Measurements from ENCODE around the gene HCRTR1.

HCRTR1 gene

DNA sequence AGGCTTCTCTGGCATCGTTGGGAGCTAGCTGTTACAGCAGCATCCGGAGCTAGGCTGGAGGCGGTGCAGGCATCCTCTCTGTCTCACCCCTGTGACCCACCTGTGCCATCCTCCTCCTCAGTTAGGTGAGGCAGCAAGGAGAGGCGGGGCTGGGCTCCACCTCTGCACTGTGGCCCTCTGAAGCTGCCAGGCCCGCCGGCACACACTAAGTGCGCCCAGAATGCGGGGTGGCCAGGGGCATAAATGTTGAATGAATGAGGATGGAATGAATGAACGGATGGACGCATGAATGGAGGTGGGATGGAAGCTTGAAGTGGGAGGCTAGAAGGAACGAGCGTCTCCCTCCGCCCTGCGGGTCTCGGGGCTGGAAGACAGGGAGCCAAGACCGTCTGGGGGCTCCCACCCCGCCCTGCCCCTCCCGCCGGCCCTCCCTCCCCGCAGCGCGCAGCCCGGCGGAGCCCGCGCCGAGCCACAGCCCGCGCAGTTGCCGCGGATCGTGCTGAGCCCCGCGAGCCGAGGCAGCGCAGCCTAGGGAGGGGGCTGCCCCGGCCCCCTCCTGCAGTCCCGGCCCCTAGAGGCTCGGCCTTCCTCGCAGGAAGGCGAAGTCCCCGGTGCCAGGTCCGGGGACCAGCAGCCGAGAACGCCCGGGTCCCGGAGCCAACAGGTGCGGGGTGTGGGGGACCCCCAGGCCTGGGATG is at the start of gene HCRTR1:
TSS of gene HCRTR1 (plus strand) at position 472 of the 698 bp plus-strand sequence. CDS start 1,504 bp downstream, outside the sequence.
- in situ Hi-C loops (cut with MboI; ENCODE audit: low sequenced_read_pairs), result no loop called here

DNA sequence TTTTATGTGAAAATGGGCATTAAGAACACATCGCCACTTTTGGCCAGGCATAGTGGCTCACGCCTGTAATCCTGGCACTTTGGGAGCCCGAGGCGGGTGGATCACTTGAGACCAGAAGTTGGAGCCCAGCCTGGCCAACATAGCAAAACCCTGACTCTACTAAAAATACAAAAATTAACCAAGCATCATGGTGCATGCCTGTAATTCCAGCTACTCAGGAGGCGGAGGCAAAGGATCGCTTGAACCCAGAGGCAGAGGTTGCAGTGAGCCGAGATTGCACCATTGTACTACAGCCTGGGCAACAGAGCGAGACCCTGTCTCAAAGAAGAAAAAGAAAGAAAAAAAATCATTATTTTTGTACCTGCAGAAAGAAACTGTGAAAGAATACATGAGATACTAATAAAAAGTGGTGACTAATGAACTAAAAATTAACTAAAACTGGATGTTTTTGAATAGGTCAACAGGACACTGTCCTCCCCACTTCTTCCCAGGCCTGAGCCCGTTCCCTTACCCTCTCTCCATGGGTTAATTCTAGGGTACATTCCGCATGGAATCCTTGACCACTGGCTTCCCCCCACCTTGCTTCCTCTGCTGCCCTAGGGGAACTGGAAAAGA is 49.4 kb upstream of the HCRTR1 start:
- in situ Hi-C loops (cut with MboI; ENCODE audit: low sequenced_read_pairs), result no loop called here

DNA sequence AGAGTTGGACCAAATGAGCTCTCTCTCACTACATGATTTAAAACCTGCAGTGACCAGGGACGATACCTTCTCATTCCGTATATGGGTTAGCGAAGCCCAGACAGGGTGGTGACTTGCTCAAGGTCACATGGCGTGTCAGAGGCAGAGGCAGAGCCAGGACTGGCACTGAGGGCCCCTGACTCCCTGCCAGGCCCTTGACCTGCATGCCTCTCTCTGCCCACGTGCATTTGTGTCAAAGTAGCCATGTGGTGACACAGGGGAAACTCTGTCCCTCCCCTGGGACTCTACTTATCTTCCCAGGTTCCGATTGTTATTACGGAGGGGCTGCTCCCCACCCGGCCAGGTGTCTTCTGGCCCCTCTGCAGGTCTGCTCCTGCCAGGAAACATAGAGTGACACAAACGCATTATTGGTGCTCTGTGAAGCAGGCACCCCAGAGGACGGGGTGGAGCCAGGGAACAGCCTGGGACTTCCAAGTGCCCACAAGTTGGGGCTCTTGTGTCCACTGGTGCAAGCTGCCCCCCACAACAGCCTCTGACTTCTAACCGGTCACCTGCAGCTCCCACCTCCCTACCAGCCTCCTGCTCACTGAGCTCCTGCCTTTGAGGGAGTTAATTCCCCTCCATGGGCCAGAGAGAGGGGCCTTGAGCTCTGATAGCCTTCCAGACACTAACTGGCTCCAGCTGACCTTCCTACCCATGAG is 48.4 kb upstream of the HCRTR1 start:
- in situ Hi-C loops (cut with MboI; ENCODE audit: low sequenced_read_pairs), result no loop called here

DNA sequence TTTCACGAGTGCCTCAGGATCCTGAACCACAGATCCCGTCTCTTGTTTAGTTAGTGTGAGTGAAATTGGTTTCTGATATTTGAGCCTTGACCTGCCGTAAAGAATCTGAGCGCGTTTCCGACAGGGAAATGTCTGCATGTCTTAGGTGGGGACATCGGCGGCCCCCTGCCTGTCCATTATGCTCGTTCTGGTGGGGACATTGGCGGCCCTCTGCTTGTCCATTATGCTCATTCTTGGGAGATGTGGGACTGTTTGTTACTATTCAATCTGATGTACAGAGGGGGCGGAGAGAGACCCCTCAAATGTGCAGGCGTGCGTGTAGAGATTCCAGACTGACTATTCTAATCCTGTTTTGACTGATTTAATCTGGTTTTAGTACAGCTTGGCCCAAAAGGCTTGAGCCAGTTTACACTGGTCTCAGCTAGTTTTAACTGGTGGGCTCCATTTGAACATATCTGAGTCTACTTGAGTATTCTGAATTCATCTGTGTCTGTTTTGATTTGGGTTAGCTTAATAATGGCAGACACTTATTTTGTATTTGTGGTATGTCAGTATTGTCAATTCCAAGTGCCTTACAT is 47.8 kb upstream of the HCRTR1 start:
- in situ Hi-C loops (cut with MboI; ENCODE audit: low sequenced_read_pairs), result no loop called here

DNA sequence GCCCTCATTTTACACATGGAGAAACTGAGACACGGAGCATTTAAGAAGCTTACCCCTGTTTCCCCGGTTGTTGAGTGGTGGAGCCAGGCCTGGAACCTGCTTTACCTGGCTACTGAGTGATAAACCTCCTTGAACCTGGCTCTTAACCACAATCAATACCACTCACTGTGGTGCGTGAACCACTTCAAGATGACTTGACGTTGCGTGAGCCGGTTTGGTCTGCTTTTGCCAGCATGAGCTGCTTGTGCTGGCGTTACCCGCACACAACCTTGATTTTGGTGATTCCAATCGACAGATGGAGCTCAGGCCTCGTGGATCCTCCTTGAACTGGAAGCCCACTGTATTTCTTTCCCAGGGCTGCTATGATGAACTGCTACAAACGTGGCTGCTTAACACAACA is 47.3 kb upstream of the HCRTR1 start:
- in situ Hi-C loops (cut with MboI; ENCODE audit: low sequenced_read_pairs), result no loop called here

DNA sequence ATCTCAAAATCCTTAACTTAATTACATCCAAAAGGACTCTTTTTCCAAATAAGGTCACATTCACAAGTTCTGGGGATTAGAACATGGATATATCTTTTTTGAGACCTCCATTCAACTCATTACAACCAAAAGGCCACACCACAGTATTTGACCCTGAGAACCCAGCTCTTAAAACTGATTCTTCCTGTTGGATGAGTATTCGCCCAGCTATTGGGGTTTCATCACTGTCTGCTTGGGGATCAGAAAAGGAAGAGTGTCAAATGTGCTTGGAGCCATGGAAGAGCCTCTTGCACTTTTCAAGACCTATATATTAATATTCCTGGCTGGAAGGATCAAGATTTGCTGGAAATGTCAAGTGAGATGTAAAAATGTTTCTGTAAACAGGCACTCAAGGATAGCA is 46.6 kb upstream of the HCRTR1 start:
- in situ Hi-C loops (cut with MboI; ENCODE audit: low sequenced_read_pairs), result no loop called here

DNA sequence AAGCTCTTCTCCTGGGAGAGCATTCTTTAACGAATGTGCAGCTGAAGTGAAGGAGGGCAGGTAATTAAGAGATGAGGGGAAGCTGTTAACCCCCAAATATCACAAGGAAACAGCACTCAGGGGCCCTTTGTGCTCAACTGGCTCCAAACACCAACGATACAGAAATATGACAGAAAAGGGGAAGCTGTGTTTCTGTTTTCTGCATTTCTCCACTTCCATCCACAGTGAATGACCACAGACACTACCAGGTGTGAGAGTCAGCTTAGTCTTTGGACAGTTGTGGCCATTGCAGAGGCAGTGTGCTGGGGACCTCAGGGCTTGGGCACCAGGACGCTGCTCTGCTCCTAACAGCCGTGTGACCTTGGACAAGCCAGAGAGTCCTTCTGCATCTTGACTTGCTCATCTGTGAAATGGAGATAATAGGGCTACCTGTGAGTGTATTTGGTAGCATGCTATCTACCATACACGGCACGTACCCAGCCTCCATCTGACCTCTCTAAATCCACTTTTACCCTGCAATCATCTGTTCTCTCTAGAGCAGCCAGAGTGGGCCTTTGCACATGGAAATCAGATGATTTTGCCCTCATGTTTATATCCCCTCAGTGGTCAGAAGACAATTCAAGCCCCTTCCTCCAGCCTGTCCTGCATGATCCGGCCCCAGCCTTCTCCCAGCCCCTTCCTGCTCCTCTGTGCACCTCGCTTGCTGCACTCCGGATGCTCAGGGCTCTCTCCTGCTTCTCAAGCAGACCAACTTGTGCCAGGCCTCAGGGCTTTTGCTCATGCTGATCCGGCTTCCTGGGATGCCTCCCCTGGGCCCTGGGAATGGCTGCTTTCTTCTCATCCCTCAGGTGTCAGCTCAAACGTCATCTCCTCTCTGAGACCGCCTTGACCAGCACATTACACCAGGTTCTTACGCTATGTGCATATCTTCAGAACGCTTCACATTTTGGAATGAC is 45.9 kb upstream of the HCRTR1 start:
- in situ Hi-C loops (cut with MboI; ENCODE audit: low sequenced_read_pairs), result no loop called here

DNA sequence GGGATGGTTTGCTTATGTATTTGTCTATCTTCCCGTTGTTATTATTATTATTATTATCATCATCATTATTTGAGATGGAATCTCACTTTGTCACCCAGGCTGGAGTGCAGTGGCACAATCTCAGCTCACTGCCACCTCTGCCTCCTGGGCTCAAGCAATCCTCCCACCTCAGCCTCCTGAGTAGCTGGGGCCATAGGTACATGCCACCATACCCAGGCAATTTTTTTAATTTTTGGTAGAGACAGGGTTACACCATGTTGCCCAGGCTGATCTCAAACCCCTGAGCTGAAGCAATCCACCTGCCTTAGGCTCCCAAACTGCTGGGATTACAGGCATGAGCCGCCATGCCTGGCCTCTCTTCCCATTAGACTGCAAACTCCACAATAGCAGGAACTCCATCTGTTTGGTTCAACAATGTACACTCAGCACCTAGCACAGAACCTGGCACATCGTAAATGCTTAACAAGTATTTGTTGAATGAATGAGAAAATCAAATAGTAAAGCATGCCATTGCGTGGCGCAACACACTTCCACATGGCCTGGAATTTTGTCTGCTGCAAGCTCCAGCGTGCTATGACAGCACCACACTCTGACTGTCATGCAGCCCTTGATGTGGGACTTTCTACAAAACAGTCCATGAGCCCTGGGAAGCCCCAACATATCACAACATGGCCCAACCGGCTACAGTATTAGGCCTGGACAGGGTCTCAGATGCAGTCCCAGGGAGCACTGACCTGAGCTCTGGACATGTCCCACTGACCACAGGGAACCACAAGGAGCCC is 45.0 kb upstream of the HCRTR1 start:
- in situ Hi-C loops (cut with MboI; ENCODE audit: low sequenced_read_pairs), result no loop called here

DNA sequence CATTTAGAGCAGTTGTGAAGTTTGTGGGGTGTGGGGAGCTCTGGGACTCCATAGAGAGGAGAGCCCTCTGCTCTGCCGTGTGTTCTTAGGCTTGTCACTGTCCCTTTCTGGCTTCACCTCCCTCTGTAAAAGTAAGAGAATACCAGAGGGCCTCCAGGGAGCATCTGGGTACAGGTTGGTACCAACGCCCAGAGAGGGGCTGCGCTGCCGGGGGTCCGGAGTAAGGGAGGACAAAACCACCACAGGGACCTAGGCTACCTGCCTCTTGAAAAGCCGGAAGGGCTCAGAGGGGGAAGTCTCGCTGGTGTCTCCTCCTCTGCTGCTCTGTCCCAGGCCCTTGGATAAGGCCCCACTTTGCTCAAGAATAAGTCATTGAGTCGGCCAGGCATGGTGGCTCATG is 44.2 kb upstream of the HCRTR1 start:
- in situ Hi-C loops (cut with MboI; ENCODE audit: low sequenced_read_pairs), result no loop called here

DNA sequence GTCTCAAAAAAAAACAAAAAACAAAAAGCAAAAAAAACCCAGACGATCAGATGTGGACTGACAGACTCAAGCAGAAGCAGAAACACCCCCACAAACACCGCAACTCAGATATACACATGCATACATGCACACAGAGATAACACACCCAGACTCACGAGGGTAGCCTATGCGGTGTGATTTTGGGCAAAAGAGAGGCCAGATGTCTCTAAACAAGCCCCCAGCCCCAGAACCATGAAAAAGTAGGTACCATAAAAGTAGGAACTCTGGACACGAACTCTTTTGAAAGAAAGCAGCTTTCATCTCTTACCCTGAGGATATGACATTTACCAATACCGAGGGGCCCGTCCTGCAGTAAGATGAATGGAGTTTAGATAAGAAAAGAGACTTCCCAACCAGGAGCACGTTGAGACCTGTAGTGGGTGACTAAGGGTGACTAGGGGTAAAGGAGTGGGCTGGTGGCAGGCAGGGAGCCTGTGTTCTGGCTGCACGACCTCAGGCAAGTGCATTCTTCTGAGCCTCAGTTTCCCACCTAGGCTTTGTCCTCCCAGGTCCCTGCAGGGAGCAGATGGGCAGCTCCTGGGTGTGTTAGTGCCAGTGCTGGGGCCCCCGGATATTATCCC is 42.6 kb upstream of the HCRTR1 start:
- in situ Hi-C loops (cut with MboI; ENCODE audit: low sequenced_read_pairs), result no loop called here

DNA sequence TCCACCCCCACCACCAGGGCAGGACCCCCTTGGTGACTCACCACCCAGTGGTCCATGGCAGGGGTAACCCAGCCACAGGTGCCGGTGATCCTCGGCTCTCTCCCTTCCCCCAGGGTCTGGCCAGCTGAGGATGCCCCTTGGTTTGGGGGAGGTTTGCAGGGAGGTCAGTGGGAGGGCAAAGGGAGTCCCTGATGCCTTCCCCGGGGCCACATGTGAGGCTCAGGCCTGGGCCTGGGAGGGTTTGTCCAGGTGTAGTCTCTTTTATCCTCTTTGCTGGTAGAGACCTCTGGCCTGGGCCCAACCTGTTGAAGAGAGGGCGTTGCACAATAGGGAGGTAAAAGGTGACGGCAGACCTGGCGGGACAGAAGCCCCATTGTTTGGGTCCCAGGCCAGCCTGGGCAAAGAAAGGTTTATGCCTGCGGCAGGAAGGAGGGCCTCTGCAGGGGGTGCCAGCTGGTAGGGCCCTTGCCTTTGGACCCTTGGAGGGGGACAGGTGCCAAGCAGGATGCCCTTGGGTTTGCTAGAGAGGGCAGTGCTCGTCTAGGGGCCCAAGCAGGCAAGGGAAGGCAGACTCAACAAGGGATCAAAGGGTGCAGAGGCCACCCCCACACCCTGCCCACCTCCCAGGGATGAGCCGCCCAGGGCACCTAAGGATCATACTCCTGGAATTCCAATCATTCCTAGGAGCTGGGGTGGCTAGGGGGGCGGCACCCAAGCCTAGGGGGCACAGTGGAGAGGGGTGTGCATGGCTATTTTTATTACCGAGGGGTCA is 41.9 kb upstream of the HCRTR1 start:
- in situ Hi-C loops (cut with MboI; ENCODE audit: low sequenced_read_pairs), result no loop called here

DNA sequence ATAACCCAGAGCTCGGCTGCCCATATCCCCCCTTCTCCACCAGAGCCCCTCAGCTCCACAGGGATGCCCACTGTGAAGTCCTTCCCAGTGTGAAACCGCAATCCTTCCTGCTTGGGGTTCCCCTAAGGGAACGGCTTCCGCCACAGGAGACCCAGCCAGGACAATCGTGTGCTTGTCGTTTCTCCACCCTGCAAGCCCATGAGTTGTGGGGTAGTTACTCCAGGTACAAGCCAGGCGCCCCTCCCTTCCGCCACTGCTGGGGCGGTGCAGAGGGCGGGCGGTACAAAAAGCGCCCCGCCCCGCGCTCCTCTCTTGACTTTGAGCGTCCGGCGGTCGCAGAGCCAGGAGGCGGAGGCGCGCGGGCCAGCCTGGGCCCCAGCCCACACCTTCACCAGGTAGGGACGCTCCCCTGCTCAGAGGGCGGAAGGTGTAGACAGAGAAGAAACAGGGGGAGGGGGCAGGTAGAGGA is 41.3 kb upstream of the HCRTR1 start, which contains the start of gene TINAGL1:
TSS of gene TINAGL1 (plus strand) at position 315 of the 469 bp plus-strand sequence. CDS start 634 bp downstream, outside the sequence.
- in situ Hi-C loops (cut with MboI; ENCODE audit: low sequenced_read_pairs), result no loop called here

DNA sequence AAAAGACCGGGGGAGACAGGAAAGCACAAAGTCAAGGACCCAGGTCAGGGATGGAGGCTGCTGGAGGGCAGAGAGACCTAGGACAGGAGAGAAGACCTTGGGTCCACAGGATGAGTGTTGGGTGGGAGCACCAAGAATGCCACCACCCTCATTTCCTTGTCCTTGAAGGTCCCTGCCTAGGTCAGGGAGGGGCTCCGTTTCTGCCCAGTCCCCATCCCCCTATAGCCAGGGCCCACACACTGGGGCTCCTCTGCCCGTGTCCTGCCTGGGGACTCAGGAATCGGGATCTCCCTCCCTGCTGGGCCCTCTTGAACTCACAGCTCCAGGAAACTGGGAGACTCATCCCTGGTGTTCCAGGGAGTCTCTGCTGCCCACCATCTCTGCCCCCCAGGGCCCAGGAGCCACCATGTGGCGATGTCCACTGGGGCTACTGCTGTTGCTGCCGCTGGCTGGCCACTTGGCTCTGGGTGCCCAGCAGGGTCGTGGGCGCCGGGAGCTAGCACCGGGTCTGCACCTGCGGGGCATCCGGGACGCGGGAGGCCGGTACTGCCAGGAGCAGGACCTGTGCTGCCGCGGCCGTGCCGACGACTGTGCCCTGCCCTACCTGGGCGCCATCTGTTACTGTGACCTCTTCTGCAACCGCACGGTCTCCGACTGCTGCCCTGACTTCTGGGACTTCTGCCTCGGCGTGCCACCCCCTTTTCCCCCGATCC is 40.6 kb upstream of the HCRTR1 start:
- in situ Hi-C loops (cut with MboI; ENCODE audit: low sequenced_read_pairs), result no loop called here

DNA sequence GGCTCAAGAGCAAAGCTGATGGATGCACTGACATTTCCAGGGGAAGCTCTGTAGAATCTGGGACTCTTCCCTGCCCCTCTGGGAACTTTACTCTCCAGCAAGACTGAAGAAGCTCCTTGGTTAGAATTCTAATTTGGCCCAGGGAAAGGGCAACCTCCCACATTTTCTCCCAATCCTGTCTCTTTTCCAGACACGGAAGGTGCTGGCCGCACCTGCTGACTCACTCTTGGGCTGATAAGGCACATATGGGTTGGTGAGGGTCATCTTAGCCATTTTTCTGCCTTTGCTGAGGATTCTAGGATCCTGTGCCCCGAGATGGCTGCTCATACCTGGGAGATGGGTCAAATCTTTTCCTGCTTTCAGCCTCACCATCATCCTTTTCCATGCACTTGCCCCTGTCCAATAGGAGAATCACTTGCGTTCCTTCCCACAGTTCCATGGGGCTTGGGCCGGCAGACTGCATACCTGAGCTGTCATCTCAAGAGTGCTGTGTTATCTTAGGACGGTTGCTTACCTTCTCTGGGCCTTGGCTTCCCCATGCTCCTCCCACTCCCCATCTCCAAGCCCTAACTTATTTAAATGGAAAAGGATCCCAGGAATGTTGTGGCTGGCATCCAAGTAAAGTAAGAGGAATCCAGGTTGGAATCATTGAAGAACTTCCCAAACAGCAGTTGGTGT is 39.8 kb upstream of the HCRTR1 start:
- in situ Hi-C loops (cut with MboI; ENCODE audit: low sequenced_read_pairs), result no loop called here

DNA sequence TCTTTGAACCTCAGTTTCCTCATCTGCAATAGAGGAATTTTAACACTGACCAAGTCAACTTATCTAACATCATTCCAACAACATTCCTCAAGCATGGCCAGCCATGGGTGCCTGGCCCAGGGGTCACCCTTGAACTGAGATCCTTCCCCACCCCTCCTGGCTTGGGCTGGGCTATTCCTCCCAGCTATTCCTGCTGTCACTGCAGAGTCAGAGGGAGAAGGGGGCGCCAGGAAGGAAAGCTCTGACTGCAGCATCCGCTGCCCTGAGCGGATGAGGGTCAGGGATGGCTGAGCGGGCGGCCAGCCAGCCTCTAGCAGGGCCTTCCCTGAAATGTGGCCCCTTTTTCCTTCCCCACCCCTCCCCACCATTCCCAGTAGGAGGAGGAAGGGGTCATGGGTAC is 38.1 kb upstream of the HCRTR1 start:
- in situ Hi-C loops (cut with MboI; ENCODE audit: low sequenced_read_pairs), result no loop called here

DNA sequence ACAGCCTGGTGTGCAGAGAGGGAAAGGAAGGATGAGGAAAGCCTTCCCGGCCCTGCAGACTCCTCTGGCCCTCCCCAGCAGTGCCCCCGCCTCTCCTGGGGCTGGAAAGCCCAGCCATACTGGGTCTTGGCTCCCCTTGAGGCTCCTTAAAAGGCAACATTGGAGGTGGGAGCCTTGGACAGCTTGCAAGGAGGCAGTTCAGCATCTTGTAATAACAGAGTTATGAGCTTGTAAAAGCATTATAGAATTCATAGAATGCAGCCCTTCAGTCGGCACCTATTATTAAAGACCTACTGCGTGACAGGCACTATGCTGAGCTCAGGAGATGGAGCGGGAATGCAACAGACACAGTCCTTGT is 37.0 kb upstream of the HCRTR1 start:
- in situ Hi-C loops (cut with MboI; ENCODE audit: low sequenced_read_pairs), result no loop called here

DNA sequence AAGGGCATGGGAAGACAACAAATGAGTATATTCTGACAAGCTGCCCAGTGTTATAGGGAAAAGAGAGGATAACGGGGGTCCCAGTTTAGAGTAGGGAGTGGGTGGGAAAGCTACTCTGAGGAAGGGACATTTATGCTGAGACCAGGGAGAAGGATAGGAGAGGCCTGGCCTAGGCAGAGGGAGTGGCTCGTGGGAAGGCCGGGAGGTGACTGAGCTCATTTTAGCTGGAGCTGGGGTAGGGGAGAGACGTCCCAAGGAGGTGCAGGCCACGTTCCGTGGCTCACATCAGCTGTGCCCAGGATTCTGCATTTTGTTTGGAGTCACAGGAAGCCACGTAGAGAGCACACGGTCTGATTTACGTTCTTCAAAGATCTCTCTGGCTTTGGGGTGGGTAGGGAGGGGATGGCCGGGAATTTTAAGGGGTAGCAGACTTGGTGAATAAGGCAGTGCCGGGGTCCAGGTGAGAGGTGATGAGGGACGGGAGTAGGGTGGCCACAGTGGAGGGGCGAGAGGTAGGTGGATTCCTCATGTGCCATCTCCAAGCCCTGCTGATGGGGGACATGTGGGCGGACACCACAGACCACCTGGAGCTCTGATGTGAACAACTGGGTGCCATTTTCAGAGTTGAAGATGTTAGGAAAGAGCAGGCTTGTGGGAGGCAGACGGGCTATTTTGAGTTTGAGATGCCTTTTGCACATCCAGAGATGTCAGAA is 36.4 kb upstream of the HCRTR1 start:
- in situ Hi-C loops (cut with MboI; ENCODE audit: low sequenced_read_pairs), result no loop called here
